HPDE6-E6E7 (cell line): ENCODE measurements around the gene NKD2.

ENCODE experiments used
- DNase-seq: peaks from one replicate; pipeline ENCODE4 v3.0.0; 2011; ENCODE audit warnings: missing footprints; ENCODE audit errors: extremely low spot score

Gene NKD2

GRCh38 chr5:978693-979092 is 29.9 kb upstream of the NKD2 start:
- DNase-seq = no peak

GRCh38 chr5:979100-979817 is 29.3 kb upstream of the NKD2 start:
- DNase-seq = no peak

DNA sequence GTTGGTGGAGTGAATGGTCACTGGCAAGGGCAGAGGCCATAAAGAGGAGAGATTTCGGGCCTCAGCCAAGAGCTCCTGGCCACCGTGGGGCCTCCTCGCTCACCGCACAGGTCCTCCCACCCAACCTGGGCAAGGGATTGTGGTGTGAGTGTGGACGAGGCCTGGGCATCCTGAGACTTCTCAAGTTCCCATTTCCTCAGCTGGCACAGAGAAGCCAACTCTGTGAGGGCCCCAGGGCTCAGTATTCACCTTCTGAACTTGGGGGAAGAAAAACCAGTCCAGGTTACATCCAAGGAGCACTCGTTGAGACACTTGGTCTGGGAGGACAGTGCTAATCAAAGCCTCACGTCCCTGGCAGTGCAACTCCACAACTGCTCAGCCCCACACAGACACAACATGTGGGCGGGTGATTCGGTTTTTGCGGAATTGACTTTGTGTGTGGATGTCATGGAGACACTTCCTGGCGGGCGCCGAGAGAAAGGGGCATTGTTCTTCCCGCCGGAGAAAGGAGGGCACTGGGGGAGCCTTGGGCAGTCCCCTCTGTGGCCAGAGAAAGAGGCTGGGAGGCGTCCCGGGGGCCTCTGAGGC is 28.5 kb upstream of the NKD2 start:
- no peak for DNase-seq

DNA sequence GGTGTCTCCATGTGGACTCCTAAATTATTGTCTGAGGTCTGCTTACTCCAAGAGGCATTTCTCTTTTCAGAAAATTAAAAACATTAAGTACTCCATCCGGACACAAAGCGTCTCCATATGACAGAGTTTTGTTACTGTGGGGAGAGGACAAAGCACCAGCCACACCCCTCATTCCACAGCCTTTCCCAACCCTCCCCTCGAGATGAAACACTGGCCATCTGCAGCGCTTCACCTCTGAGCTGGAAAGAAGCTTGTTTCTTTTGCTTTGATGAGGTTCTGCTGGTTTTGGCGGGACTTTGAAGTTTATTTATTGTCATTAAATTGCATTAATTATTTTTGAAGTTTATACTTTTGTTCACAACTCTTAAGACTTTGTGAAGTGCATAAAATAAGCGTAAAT is 27.6 kb upstream of the NKD2 start:
- no peak for DNase-seq

DNA sequence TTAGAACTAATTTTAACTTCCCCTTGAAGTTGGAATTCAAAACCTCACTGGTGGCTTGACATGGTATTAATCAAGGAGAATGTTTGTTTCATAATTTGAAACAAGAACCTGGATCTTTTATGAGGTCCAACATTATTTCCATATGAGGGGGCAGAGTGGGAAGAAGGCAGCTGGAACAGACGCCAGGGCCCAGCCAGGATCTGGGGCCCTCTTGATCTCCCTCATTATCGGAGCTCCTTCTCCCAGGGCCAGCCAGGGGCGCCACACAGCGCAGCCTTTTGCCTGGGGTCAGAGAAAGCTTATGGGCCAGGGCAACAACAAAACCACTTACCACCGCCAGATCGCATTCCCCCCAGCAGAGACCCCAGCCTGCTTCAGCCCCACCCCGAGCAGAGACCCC is 27.1 kb upstream of the NKD2 start:
- no peak for DNase-seq

- DNase-seq = no peak
Measured at GRCh38 chr5:982377-983237, 26.0 kb upstream of the NKD2 start.

DNA sequence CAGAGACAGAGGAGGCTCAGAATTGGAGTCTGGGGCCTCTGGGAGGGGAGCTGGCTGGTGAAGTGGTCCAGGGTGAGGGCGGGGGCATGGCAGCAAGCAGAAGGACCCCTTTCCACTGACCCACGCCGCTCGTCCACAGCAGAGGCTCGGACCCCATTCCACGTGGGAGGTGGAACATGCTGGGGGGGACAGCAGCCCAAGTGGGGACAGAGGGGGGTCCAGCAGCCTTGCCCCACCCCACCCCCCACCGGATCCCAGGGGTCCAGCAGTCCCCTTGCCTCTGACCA is 25.4 kb upstream of the NKD2 start:
- no peak for DNase-seq

DNA sequence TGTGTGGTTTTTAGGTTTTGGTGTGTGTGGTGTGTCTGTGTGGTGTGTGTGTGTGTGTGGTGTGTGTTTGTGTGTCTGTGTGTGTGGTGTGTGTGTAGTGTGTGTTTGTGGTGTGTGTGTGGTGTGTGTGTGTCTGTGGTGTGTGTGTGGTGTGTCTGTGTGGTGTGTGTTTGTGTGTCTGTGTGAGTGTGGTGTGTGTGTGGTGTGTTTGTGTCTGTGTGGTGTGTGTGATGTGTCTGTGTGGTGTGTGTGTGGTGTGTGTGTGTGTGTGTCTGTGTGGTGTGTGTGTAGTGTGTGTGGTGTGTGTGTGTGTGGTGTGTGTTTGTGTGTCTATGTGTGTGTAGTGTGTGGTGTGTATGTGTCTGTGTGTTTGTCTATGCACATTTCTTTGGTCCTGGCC is 25.0 kb upstream of the NKD2 start:
- DNase-seq = no peak

- no peak for DNase-seq
Measured at GRCh38 chr5:984774-985173, 23.8 kb upstream of the NKD2 start.

- DNase-seq = no peak
Measured at GRCh38 chr5:987761-988160, 20.8 kb upstream of the NKD2 start.

DNA sequence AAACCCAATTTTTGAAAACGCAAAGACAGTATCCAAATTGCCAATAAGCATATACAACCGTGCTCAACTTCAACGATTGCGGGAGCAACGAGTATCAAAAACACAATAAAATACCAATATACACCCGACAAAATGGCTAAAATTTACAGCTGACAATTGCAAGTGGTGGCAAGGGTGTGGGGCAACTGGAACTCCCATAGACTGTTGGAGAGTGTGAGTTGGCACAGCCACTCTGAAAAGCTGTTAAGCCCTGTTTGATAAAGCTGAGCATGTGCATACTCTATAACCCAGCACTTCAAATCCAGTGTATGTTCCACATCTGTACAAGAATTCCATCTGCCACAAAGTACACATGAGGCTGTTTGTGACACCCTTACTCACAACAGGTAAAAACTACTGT is 20.3 kb upstream of the NKD2 start:
- no peak for DNase-seq

DNA sequence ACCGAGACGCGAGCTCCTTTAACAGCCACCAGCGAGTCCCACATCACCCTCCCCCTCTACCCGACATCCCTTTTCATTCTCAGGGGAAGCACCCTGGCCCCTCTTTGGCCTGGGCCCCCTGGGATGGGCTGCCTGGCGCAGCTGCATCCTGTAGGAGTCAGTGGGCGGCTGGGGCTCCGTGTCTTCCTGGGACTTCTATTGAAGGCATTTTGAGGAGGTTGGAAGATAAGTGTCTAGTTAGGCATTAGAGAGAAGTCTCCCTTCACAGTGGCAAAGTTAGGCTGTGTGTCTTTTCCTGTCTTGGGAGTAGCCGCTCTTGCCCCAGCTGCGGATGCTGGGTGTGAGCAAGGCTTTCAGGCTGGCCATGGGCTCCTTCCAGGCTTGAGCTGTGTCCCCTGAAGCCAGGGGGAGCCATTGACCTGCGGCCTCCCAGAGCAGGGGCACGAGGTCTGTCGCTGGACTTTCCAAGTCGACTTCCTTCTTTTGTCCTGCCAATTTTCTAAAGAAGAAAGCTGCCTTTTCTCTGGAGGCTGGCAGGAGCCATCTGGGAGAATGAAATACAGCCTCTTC is 18.6 kb upstream of the NKD2 start:
- DNase-seq = no peak

- DNase-seq = no peak
Measured at GRCh38 chr5:991472-992267, 16.9 kb upstream of the NKD2 start.

DNA sequence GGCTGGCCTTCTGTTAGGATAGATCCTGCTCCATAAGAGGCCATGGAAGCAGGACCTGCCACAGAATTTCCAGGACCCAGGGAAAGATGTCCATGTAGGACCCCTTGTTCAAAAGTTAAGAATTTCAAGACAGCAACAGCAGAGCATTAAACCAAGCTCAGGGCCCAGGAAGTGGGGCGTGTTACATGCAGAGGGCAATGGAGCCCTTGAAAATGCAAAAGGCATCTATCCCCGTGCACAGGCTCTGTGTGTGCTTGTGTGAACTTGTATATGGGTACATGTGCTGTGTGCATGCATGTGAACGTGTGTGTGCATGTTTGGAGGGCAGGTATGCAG is 14.4 kb upstream of the NKD2 start:
- DNase-seq = no peak

DNA sequence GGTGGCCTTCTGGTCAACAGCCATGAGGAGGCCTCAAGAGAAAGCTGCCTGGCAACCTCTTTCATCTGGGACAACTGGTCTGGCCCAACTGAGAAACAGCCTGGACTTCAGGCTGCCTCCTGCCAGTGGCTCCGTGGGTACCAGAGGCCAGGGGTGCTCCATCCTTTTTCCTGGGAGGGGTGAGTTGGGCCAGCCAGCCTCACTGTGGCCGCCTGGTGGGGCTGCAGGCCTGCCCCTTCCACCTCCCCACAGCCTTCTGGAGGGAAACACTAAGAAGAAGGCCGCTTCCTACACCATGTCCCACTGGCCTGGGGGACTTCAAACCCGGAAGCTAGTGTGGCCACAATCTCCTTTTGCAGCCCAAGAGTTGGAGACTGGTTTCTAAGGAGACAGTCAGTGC is 13.8 kb upstream of the NKD2 start:
- DNase-seq = no peak

DNA sequence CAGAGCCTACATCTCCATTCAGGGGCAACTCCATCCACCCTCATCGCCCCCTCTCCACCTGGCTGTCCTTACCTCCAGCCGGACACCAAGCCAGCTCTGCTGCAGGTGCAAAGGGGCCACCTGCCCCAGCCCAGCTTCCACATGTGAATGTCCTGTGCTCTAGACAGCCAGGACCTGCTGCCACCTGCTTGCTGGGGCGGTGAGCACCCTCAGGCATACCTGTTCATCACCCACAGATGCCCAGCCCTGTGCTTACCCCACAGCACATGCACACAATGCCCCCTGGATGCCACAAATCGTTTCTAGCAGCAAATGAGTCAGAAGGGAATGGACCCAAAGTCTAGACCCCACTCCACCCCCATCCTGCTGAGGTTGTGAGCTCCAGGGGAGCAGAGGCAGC is 13.3 kb upstream of the NKD2 start:
- no peak for DNase-seq

DNA sequence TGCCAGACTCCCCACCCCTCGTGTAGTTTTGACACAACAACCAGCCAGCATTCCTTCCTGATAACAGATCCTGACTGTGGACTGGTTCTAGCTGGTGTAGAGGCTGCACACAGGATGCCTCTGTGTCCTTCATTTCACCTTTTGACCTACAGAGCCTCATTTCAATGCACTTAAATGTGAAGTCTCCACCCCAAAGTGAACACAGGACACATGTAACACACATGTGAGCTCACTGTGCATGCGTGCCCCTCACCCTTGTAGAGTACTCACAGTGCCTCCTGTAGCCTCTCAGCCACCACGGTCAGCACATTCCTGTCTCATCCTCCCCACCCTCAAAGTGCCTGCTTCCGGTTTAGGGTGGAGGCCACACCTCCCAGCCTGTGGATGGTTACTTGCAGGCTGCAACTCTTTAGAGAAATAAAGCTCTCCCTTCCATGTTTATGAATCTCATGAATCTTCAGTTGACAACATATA is 11.6 kb upstream of the NKD2 start:
- DNase-seq = no peak

DNA sequence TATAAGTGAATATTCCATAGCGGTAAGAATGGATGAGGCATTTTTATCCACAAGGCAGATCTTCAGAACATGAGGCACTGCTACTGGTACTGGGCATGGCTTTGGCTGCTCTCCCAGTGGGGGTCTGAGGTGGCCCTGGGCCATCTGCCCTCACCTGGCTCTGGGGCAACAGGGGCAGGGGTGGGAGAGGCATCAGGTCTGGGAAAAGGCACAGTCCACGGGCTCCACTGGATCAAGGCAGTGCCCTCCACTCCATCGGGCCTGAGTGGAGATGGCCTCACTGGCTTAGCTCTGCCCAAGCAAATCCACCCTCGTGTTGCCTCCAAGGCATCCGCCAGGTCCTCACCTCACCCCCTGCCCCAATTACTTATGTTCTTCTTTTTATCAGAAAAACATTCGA is 10.9 kb upstream of the NKD2 start:
- DNase-seq = no peak

DNA sequence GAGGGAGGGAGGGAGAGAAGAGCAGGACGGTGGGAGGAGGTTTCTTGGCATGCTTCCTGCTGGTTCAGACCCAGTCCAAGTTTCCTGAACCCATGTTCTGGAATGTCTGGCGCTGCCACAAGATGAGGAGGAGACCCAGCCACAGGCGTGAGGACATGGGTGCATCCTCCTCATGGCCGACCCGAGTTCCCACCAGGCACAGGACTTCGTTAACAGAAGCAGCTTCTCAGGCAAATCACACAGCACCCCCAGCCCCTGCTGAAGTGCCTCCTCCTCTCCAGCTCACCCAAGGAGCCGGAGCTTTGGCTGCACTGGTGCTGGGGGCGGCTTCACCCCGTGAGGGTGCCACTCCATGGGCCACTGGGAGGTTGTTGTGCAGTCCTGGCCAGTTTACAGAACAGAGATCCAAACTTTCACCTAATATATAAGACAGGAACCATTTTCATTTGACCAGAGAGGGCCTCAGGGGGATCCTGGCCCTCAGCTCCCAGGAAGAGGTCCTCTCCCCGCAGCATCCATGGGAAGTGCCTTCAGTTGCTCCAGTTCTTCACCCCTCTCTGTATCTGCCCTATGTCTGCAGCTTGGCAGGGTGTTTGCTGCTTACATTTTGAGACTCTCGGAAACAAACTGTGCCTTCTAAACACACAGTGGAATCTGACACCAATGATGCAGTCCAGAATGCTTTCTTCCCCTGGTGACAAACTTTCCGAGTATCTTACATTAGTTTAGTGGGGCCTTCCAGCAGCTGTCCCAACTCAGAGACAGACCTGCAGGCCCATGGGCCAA is 10.2 kb upstream of the NKD2 start:
- no peak for DNase-seq

GRCh38 chr5:999032-999501 is 9.5 kb upstream of the NKD2 start:
- no peak for DNase-seq

GRCh38 chr5:999724-1000123 is 8.9 kb upstream of the NKD2 start:
- no peak for DNase-seq
